HEK293 (cell line): ENCODE results near the gene IFT43.

Experiments used
- CTCF ChIA-PET: fragments of 350-600 bp; formaldehyde crosslinking; extraction: SDS; loops from one replicate; lab custom pipeline; 2021; ENCODE audit warnings: antibody characterized with exemption; lab: Yijun Ruan, JAX
- POLR2A ChIA-PET: fragments of 300-600 bp; formaldehyde crosslinking; extraction: SDS; loops from one replicate; lab custom pipeline; 2020; ENCODE audit warnings: antibody characterized with exemption, inconsistent platforms; lab: Yijun Ruan, JAX
- H3K27ac ChIP-seq: fragments of 200-500 bp; sonication (Bioruptor generic); 2 replicates; pipeline ENCODE4 v1.5.1; 2014; ENCODE audit warnings: low read depth, low read length, control low read depth, inconsistent platforms; ENCODE audit errors: extremely low read depth
- H3K36me3 ChIP-seq, 2 experiments: fragments of 200-500 bp in 1 of 2; sonication (Bioruptor generic) in 1 of 2; 1 replicate in 1 of 2; 2 replicates in 1 of 2; pipeline ENCODE4 v1.5.1; 2014 to 2017; ENCODE audit warnings: inconsistent platforms in 2 of 2, low read length in 2 of 2; ENCODE audit not compliant: control insufficient read depth in 2 of 2, insufficient read depth in 1 of 2
- H3K4me1 ChIP-seq: fragments of 200-500 bp; sonication (Bioruptor generic); 2 replicates; pipeline ENCODE4 v1.5.1; 2014; ENCODE audit warnings: mild to moderate bottlenecking, low read length, inconsistent platforms; ENCODE audit not compliant: control insufficient read depth, insufficient read depth
- H3K4me3 ChIP-seq: 2 replicates; pipeline ENCODE4 v1.5.1; 2011; ENCODE audit warnings: low read depth, mild to moderate bottlenecking, control low read depth, low read length, moderate library complexity
- H3K9me3 ChIP-seq: fragments of 200-500 bp; sonication (Bioruptor generic); 2 replicates; pipeline ENCODE4 v1.5.1; 2014; ENCODE audit warnings: low read depth, low read length, inconsistent platforms; ENCODE audit not compliant: control insufficient read depth, insufficient read depth
- BCL11A ChIP-seq: fragments of 450-650 bp; formaldehyde crosslinking; IDR thresholded peaks from 2 replicates; pipeline ENCODE4 v1.5.1; 2016; ENCODE audit warnings: low read depth, missing biosample characterization, missing genetic modification characterization
- KLF1 ChIP-seq: fragments of 450-650 bp; formaldehyde crosslinking; IDR thresholded peaks from 2 replicates; pipeline ENCODE4 v1.5.1; 2016; ENCODE audit warnings: missing biosample characterization, missing genetic modification characterization
- MEIS1 ChIP-seq: sonication (generic); formaldehyde crosslinking; IDR thresholded peaks from 2 replicates; pipeline ENCODE4 v1.8.1; 2022; ENCODE audit warnings: missing genetic modification reagents, mild to moderate bottlenecking, borderline replicate concordance
- ZBTB10 ChIP-seq: fragments of 450-650 bp; formaldehyde crosslinking; IDR thresholded peaks from 2 replicates; pipeline ENCODE4 v1.5.1; 2016; ENCODE audit warnings: missing biosample characterization, missing genetic modification characterization
- ZBTB6 ChIP-seq: fragments of 450-650 bp; formaldehyde crosslinking; IDR thresholded peaks from 2 replicates; pipeline ENCODE4 v1.5.1; 2017; ENCODE audit warnings: missing biosample characterization, missing genetic modification characterization
- ZFP37 ChIP-seq: fragments of 450-650 bp; formaldehyde crosslinking; IDR thresholded peaks from 2 replicates; pipeline ENCODE4 v1.5.1; 2016; ENCODE audit warnings: missing biosample characterization, missing genetic modification characterization
- ZFP69B ChIP-seq: fragments of 450-650 bp; formaldehyde crosslinking; IDR thresholded peaks from 2 replicates; pipeline ENCODE4 v1.5.1; 2016; ENCODE audit warnings: missing biosample characterization, missing genetic modification characterization
- ZNF292 ChIP-seq: fragments of 450-650 bp; formaldehyde crosslinking; IDR thresholded peaks from 2 replicates; pipeline ENCODE4 v1.5.1; 2016; ENCODE audit warnings: low read depth, missing biosample characterization, missing genetic modification characterization, borderline replicate concordance
- ZNF37A ChIP-seq: fragments of 450-650 bp; IDR thresholded peaks from 2 replicates; pipeline ENCODE4 v1.5.1; 2018; ENCODE audit warnings: missing biosample characterization, missing genetic modification characterization
- ZNF391 ChIP-seq: fragments of 450-650 bp; formaldehyde crosslinking; IDR thresholded peaks from 2 replicates; pipeline ENCODE4 v1.5.1; 2016; ENCODE audit warnings: low read depth, missing biosample characterization, missing genetic modification characterization, borderline replicate concordance
- ZNF423 ChIP-seq: fragments of 450-650 bp; formaldehyde crosslinking; IDR thresholded peaks from 2 replicates; pipeline ENCODE4 v1.5.1; 2016; ENCODE audit warnings: missing biosample characterization, missing genetic modification characterization
- ZNF530 ChIP-seq: fragments of 450-650 bp; formaldehyde crosslinking; IDR thresholded peaks from 2 replicates; pipeline ENCODE4 v1.5.1; 2016; ENCODE audit warnings: low read depth, missing biosample characterization, missing genetic modification characterization
- ZNF596 ChIP-seq: fragments of 450-650 bp; IDR thresholded peaks from 2 replicates; pipeline ENCODE4 v1.5.0; 2018; ENCODE audit warnings: missing biosample characterization, mild to moderate bottlenecking, missing genetic modification characterization, moderate library complexity
- ZNF626 ChIP-seq: fragments of 450-650 bp; sonication (Bioruptor Pico); formaldehyde crosslinking; IDR thresholded peaks from 2 replicates; pipeline ENCODE4 v1.5.1; 2018; ENCODE audit warnings: missing biosample characterization, missing genetic modification characterization, inconsistent platforms
- ZNF768 ChIP-seq: fragments of 450-650 bp; formaldehyde crosslinking; IDR thresholded peaks from 2 replicates; pipeline ENCODE4 v1.5.1; 2018; ENCODE audit warnings: missing biosample characterization, mild to moderate bottlenecking, missing genetic modification characterization
- TF ChIP-seq, protein P1 (sequence below): fragments of 450-650 bp; formaldehyde crosslinking; IDR thresholded peaks from 2 replicates; pipeline ENCODE4 v1.5.1; 2016; ENCODE audit warnings: missing biosample characterization, missing genetic modification characterization
- TF ChIP-seq, protein P2 (sequence below): fragments of 450-650 bp; formaldehyde crosslinking; IDR thresholded peaks from 2 replicates; pipeline ENCODE4 v1.5.1; 2017; ENCODE audit warnings: missing biosample characterization, missing genetic modification characterization
- TF ChIP-seq, protein P3 (sequence below): fragments of 450-650 bp; formaldehyde crosslinking; IDR thresholded peaks from 2 replicates; pipeline ENCODE4 v1.5.1; 2016; ENCODE audit warnings: missing biosample characterization, missing genetic modification characterization, low read depth
- TF ChIP-seq, protein P4 (sequence below): fragments of 450-650 bp; formaldehyde crosslinking; IDR thresholded peaks from 2 replicates; pipeline ENCODE4 v1.5.0; 2017; ENCODE audit warnings: missing biosample characterization, missing genetic modification characterization, borderline replicate concordance

The IFT43 gene

GRCh38 chr14:75979648-75980565 lies 5.7 kb upstream of the IFT43 start:
- peaks cover 7% of the 10 kb centered on the region for H3K4me1 ChIP-seq
- H3K27ac ChIP-seq, result no peak overlapping the region
- ChIA-PET CTCF (interaction anchor here (0.6 to 11.4 kb wide), 23 partner anchors 11 to 544 kb away, joined by 3 to 259 read pairs (median 3); partner anchors contain the start of genes ERG28, FLVCR2 and TTLL5), POLR2A (interaction anchor here (0.7 to 2.1 kb wide), 2 partner anchors 271 to 319 kb away, joined by 4 to 6 read pairs; partner anchors contain the start of genes ERG28 and TTLL5)
- H3K4me3 ChIP-seq, result no peak overlapping the region
- no peaks in the 10 kb centered on the region for H3K9me3 ChIP-seq
- no peaks in the 10 kb centered on the region for H3K36me3 ChIP-seq
- TF ChIP-seq ZNF391 (tag by site-specific recombination) (no peak), ZNF37A (tag by site-specific recombination) (no peak), ZBTB6 (peak; percentile 14; the same call in 1 of the 2 replicates)

DNA sequence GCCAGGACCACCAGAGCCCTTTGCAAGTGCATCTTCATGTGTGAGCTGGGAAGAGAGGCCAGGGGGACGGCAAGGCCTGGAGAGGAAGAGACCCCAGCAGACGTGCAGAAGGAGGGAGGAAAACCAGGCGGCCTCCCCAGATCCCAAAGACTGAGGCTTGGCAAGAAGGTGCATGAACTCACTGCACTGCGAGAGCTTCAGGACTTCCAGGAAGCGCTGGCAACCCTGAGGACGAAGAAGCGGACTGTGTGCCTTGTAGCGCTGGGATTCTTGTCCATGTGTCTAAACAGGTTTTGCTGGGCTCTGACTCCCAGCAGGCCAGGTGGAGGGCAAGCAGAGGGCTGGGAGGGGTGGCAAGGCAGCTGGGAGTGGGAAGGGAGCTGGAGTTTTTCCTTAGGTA lies 4.7 kb upstream of the IFT43 start:
- no peaks in the 10 kb centered on the region for H3K36me3 ChIP-seq
- ChIA-PET POLR2A (interaction anchor here (0.7 to 2.1 kb wide), 2 partner anchors 189 to 272 kb away, joined by 3 to 6 read pairs; no protein-coding TSS in a partner anchor), CTCF (interaction anchor here (0.7 to 11.4 kb wide), 7 partner anchors 21 to 403 kb away, joined by 3 to 259 read pairs (median 5); partner anchors contain the start of gene FLVCR2)
- no peak for TF ChIP-seq ZBTB10 (tag by site-specific recombination)
- TF ChIP-seq ZNF292, result no peak
- TF ChIP-seq ZNF423 (tag by site-specific recombination), result no peak
- no peak for TF ChIP-seq MEIS1 (CRISPR knock-in tag)
- TF ChIP-seq, protein P1, sequence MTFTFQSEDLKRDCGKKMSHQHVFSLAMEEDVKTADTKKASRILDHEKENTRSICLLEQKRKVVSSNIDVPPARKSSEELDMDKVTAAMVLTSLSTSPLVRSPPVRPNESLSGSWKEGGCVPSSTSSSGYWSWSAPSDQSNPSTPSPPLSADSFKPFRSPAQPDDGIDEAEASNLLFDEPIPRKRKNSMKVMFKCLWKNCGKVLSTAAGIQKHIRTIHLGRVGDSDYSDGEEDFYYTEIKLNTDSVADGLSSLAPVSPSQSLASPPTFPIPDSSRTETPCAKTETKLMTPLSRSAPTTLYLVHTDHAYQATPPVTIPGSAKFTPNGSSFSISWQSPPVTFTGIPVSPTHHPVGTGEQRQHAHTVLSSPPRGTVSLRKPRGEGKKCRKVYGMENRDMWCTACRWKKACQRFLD (tag by site-specific recombination), result no peak
- no peak for TF ChIP-seq ZFP69B (tag by site-specific recombination)
- TF ChIP-seq BCL11A (tag by site-specific recombination), result no peak
- TF ChIP-seq ZNF626, result no peak
- no peak for TF ChIP-seq ZFP37 (tag by site-specific recombination)
- no peak for TF ChIP-seq ZNF596 (tag by site-specific recombination)
- TF ChIP-seq ZNF530, result no peak
- TF ChIP-seq, protein P2, sequence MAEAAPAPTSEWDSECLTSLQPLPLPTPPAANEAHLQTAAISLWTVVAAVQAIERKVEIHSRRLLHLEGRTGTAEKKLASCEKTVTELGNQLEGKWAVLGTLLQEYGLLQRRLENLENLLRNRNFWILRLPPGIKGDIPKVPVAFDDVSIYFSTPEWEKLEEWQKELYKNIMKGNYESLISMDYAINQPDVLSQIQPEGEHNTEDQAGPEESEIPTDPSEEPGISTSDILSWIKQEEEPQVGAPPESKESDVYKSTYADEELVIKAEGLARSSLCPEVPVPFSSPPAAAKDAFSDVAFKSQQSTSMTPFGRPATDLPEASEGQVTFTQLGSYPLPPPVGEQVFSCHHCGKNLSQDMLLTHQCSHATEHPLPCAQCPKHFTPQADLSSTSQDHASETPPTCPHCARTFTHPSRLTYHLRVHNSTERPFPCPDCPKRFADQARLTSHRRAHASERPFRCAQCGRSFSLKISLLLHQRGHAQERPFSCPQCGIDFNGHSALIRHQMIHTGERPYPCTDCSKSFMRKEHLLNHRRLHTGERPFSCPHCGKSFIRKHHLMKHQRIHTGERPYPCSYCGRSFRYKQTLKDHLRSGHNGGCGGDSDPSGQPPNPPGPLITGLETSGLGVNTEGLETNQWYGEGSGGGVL (tag by site-specific recombination), result no peak
- no peak for TF ChIP-seq ZBTB6
- no peak for TF ChIP-seq ZNF768 (tag by site-specific recombination)
- TF ChIP-seq, protein P3, sequence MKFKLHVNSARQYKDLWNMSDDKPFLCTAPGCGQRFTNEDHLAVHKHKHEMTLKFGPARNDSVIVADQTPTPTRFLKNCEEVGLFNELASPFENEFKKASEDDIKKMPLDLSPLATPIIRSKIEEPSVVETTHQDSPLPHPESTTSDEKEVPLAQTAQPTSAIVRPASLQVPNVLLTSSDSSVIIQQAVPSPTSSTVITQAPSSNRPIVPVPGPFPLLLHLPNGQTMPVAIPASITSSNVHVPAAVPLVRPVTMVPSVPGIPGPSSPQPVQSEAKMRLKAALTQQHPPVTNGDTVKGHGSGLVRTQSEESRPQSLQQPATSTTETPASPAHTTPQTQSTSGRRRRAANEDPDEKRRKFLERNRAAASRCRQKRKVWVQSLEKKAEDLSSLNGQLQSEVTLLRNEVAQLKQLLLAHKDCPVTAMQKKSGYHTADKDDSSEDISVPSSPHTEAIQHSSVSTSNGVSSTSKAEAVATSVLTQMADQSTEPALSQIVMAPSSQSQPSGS, result no peak
- TF ChIP-seq KLF1 (tag by site-specific recombination), result no peak
- TF ChIP-seq, protein P4, sequence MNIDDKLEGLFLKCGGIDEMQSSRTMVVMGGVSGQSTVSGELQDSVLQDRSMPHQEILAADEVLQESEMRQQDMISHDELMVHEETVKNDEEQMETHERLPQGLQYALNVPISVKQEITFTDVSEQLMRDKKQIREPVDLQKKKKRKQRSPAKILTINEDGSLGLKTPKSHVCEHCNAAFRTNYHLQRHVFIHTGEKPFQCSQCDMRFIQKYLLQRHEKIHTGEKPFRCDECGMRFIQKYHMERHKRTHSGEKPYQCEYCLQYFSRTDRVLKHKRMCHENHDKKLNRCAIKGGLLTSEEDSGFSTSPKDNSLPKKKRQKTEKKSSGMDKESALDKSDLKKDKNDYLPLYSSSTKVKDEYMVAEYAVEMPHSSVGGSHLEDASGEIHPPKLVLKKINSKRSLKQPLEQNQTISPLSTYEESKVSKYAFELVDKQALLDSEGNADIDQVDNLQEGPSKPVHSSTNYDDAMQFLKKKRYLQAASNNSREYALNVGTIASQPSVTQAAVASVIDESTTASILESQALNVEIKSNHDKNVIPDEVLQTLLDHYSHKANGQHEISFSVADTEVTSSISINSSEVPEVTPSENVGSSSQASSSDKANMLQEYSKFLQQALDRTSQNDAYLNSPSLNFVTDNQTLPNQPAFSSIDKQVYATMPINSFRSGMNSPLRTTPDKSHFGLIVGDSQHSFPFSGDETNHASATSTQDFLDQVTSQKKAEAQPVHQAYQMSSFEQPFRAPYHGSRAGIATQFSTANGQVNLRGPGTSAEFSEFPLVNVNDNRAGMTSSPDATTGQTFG (tag by site-specific recombination), result no peak
- H3K4me3 ChIP-seq, result no peak overlapping the region
- no peak overlapping the region for H3K27ac ChIP-seq
- H3K9me3 ChIP-seq, result no peaks in the 10 kb centered on the region
- peaks cover 7% of the 10 kb centered on the region for H3K4me1 ChIP-seq
